Measurements from ENCODE around the gene LIAS. TPM values are rescaled to one million over a fixed set of nuclear protein-coding genes. Genes with fewer than 3 reads are reported as not detected.
A peak's percentile ranks its signal among the peaks of the same experiment; 100 is the strongest.
"Not testable (repeated sequence)": the region's sequence is repeated elsewhere in the genome, so short reads cannot be mapped to it uniquely, and the experiment has no call there.

LIAS gene
- total RNA-seq, result 10 to 100 TPM; 36.2 to 38.7 (median 36.5) TPM

GRCh38 chr4:39458505-39459300, at the start of gene LIAS, which contains the start of gene RPL9:
Gene LIAS, plus strand, starts transcription at chr4:39459056. Its CDS starts 62 bp downstream, at chr4:39459118.
Gene RPL9, minus strand, starts transcription at chr4:39458922. Its CDS starts 483 bp downstream, at chr4:39458439.
- Mint-ChIP-seq H3K27me3 (ENCODE audit: low read depth) (no peaks in the 10 kb centered on the region), H3K36me3 (ENCODE audit: insufficient read depth) (peaks cover 50% of the 10 kb centered on the region)

GRCh38 chr4:39410415-39410814, 48.4 kb upstream of the LIAS start:
- DNase-seq (no peak), ATAC-seq (no peak)
- no peaks in the 10 kb centered on the region for H3K36me3 Mint-ChIP-seq (ENCODE audit: insufficient read depth)

More at GRCh38 chr4:39458505-39459300, at the start of gene LIAS, which contains the start of gene RPL9:
- Mint-ChIP-seq H3K4me1 (ENCODE audit: low read depth) (peaks cover 39% of the 10 kb centered on the region), H3K9me3 (no peaks in the 10 kb centered on the region), H3K4me3 (peak within 1 kb of the TSS; percentile 99)
- DNase-seq (peak; percentile 93), ATAC-seq (peak; percentile 83 to 87)

GRCh38 chr4:39411561-39411960, 47.3 kb upstream of the LIAS start:
- not testable (repeated sequence) for H3K9me3 Mint-ChIP-seq; H3K4me1 Mint-ChIP-seq (ENCODE audit: low read depth); ATAC-seq; DNase-seq; H3K36me3 Mint-ChIP-seq (ENCODE audit: insufficient read depth); H3K4me3 Mint-ChIP-seq; H3K27me3 Mint-ChIP-seq (ENCODE audit: low read depth)

More at GRCh38 chr4:39410415-39410814, 48.4 kb upstream of the LIAS start:
- H3K9me3 Mint-ChIP-seq, result no peaks in the 10 kb centered on the region
- peaks cover 7% of the 10 kb centered on the region for H3K27me3 Mint-ChIP-seq (ENCODE audit: low read depth)
- H3K4me1 Mint-ChIP-seq (ENCODE audit: low read depth), result no peaks in the 10 kb centered on the region
- H3K4me3 Mint-ChIP-seq, result no peak overlapping the region

- H3K4me1 Mint-ChIP-seq (ENCODE audit: low read depth), result no peaks in the 10 kb centered on the region
- ATAC-seq (no peak), DNase-seq (no peak)
- no peaks in the 10 kb centered on the region for H3K36me3 Mint-ChIP-seq (ENCODE audit: insufficient read depth)
- peaks cover 4% of the 10 kb centered on the region for H3K27me3 Mint-ChIP-seq (ENCODE audit: low read depth)
- H3K9me3 Mint-ChIP-seq, result no peaks in the 10 kb centered on the region
- H3K4me3 Mint-ChIP-seq, result no peak overlapping the region
Measured at GRCh38 chr4:39415678-39416283, 43.1 kb upstream of the LIAS start.

- Mint-ChIP-seq H3K36me3 (ENCODE audit: insufficient read depth) (no peaks in the 10 kb centered on the region), H3K27me3 (ENCODE audit: low read depth) (no peaks in the 10 kb centered on the region), H3K4me1 (ENCODE audit: low read depth) (no peaks in the 10 kb centered on the region), H3K4me3 (no peak overlapping the region), H3K9me3 (no peaks in the 10 kb centered on the region)
- ATAC-seq (no peak), DNase-seq (no peak)
Measured at GRCh38 chr4:39422247-39422646, 36.6 kb upstream of the LIAS start.

- ATAC-seq; H3K4me1 Mint-ChIP-seq (ENCODE audit: low read depth); H3K4me3 Mint-ChIP-seq; H3K36me3 Mint-ChIP-seq (ENCODE audit: insufficient read depth); DNase-seq; H3K9me3 Mint-ChIP-seq; H3K27me3 Mint-ChIP-seq (ENCODE audit: low read depth): not testable (repeated sequence)
Measured at GRCh38 chr4:39425297-39425696, 33.6 kb upstream of the LIAS start.

- Mint-ChIP-seq H3K27me3 (ENCODE audit: low read depth) (no peaks in the 10 kb centered on the region), H3K36me3 (ENCODE audit: insufficient read depth) (no peaks in the 10 kb centered on the region), H3K4me1 (ENCODE audit: low read depth) (no peaks in the 10 kb centered on the region), H3K9me3 (no peaks in the 10 kb centered on the region), H3K4me3 (no peak overlapping the region)
- no peak for DNase-seq
- no peak for ATAC-seq
Measured at GRCh38 chr4:39426728-39427127, 32.1 kb upstream of the LIAS start.

GRCh38 chr4:39427520-39428114, 31.2 kb upstream of the LIAS start:
- no peak for DNase-seq
- no peaks in the 10 kb centered on the region for H3K27me3 Mint-ChIP-seq (ENCODE audit: low read depth)
- no peaks in the 10 kb centered on the region for H3K4me1 Mint-ChIP-seq (ENCODE audit: low read depth)
- no peak overlapping the region for H3K4me3 Mint-ChIP-seq
- H3K9me3 Mint-ChIP-seq, result no peaks in the 10 kb centered on the region
- ATAC-seq, result no peak
- H3K36me3 Mint-ChIP-seq (ENCODE audit: insufficient read depth), result no peaks in the 10 kb centered on the region

- ATAC-seq (no peak), DNase-seq (no peak)
- Mint-ChIP-seq H3K4me1 (ENCODE audit: low read depth) (no peaks in the 10 kb centered on the region), H3K36me3 (ENCODE audit: insufficient read depth) (no peaks in the 10 kb centered on the region), H3K9me3 (no peaks in the 10 kb centered on the region), H3K27me3 (ENCODE audit: low read depth) (no peaks in the 10 kb centered on the region), H3K4me3 (no peak overlapping the region)
Measured at GRCh38 chr4:39429476-39430334, 29.2 kb upstream of the LIAS start.

- DNase-seq, result no peak
- Mint-ChIP-seq H3K4me3 (no peak overlapping the region), H3K9me3 (no peaks in the 10 kb centered on the region), H3K4me1 (ENCODE audit: low read depth) (no peaks in the 10 kb centered on the region), H3K27me3 (ENCODE audit: low read depth) (peaks cover 3% of the 10 kb centered on the region), H3K36me3 (ENCODE audit: insufficient read depth) (no peaks in the 10 kb centered on the region)
- no peak for ATAC-seq
Measured at GRCh38 chr4:39433878-39434492, 24.9 kb upstream of the LIAS start.

- H3K36me3 Mint-ChIP-seq (ENCODE audit: insufficient read depth), result no peaks in the 10 kb centered on the region
- H3K9me3 Mint-ChIP-seq, result no peaks in the 10 kb centered on the region
- H3K27me3 Mint-ChIP-seq (ENCODE audit: low read depth), result peaks cover 7% of the 10 kb centered on the region
- no peaks in the 10 kb centered on the region for H3K4me1 Mint-ChIP-seq (ENCODE audit: low read depth)
- ATAC-seq (no peak), DNase-seq (no peak)
- no peak overlapping the region for H3K4me3 Mint-ChIP-seq
Measured at GRCh38 chr4:39435659-39436563, 22.9 kb upstream of the LIAS start.

- Mint-ChIP-seq H3K36me3 (ENCODE audit: insufficient read depth) (no peaks in the 10 kb centered on the region), H3K9me3 (no peaks in the 10 kb centered on the region), H3K4me3 (no peak overlapping the region), H3K4me1 (ENCODE audit: low read depth) (no peaks in the 10 kb centered on the region), H3K27me3 (ENCODE audit: low read depth) (peaks cover 7% of the 10 kb centered on the region)
- ATAC-seq (no peak), DNase-seq (no peak)
Measured at GRCh38 chr4:39441593-39441992, 17.3 kb upstream of the LIAS start.

GRCh38 chr4:39442998-39443397, 15.9 kb upstream of the LIAS start:
- Mint-ChIP-seq H3K27me3 (ENCODE audit: low read depth) (peaks cover 7% of the 10 kb centered on the region), H3K4me3 (no peak overlapping the region), H3K9me3 (no peaks in the 10 kb centered on the region), H3K36me3 (ENCODE audit: insufficient read depth) (no peaks in the 10 kb centered on the region), H3K4me1 (ENCODE audit: low read depth) (peaks cover 2% of the 10 kb centered on the region)
- ATAC-seq (peak; percentile 16 to 46), DNase-seq (no peak)

All from activated T-cell treated with anti-CD3 and anti-CD28 coated beads, Interleukin-2, amount 50 U/mL, for 4 hours (primary cell).